Amygdala (tissue), 56 donors: ENCODE measurements around the gene DTNA.
A peak's percentile ranks its signal among the peaks of the same experiment; 100 is the strongest.
"Not testable (repeated sequence)": the region's sequence is repeated elsewhere in the genome, so short reads cannot be mapped to it uniquely, and the experiment has no call there.

ENCODE experiments used
- DNase-seq, 56 donors: peaks; one replicate each; lab custom pipeline; 2025; lab: John Stamatoyannopoulos, UW

The DTNA gene

DNA sequence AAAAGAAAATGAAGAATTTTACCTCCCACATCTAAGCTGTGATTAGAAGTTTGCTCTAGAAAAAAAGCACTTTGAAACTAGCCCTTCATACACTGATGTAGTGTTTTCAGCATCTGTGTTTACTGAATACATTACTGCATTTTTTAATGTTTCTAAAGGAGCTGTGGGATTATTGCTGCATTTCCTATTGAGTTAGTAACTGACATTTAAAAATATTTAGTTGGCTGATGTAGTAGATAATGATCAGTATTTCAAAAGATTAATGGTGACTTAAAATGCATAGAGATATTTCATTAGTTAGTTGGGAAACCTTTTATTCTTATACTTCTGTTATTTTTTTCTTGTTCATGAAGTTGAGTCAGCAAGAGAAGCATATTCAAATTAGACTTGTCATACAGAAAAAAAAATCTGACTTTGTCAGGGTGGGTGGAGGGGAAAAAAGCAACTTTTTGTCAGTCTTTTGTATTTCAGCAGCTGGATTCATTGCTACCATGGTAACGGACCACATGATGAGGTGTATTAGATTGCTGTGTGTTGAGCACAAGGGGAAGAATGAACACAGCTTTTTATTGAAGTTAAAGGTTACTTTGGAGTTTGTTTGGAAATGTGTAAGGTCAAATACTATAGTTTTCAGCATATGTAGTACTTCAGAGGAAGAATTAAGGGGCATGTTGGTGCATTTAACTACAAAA is at the start of gene DTNA:
DTNA (plus strand) TSS at position 549 of the 692 bp plus-strand sequence. CDS start 45,679 bp downstream, outside the sequence.
- DNase-seq: peak in 6 of 56 donors; percentile 8 to 33 (median 22)

DNA sequence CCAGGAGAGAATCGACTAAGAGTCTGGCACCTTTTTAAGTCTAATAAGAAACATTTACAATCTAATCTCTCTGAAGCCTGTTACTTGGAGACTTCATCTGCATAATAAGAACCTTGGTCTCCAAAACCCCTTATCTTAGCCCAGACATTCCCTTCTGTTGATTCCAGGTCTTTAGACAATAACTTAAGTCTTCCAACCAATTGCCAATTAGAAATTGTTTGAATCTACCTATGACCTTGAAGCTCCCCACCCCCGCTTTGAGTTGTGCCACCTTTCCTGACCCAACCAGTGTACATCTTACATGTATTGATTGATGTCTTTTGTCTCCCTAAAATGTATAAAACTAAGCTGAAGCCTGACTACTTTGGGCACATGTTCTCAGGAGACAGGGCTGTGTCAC is 49.5 kb upstream of the DTNA start:
- DNase-seq: no peak

DNA sequence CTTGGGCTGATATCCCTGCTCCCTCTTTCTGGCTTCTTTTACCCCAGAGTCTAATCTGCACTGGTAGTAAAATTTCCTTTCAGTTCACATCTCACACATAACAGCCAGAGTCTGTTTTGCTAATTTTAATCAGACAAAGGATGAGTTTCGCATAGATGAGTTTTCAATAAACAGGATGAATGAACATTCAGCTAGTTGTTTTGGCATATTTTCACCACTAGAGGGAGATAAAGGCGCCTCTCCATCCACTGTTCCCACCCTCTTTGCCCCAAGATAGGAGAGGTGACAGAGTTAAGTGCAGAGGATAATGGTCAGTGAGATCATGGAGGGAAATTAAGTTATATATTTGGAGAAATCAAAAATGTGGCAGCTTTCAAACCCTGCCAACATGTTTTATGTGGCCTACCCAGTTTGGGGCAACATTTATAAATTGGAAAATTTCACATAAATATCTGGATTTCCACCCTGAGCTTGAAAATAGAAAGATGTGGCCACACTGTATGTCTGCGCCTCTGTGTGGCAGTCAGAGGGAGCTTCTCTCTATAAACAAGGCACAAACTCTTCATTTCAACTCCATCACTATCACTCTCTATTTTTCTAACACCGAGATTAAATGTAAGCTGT is 48.5 kb upstream of the DTNA start:
- peak in 1 of 56 donors; percentile 29 for DNase-seq

DNA sequence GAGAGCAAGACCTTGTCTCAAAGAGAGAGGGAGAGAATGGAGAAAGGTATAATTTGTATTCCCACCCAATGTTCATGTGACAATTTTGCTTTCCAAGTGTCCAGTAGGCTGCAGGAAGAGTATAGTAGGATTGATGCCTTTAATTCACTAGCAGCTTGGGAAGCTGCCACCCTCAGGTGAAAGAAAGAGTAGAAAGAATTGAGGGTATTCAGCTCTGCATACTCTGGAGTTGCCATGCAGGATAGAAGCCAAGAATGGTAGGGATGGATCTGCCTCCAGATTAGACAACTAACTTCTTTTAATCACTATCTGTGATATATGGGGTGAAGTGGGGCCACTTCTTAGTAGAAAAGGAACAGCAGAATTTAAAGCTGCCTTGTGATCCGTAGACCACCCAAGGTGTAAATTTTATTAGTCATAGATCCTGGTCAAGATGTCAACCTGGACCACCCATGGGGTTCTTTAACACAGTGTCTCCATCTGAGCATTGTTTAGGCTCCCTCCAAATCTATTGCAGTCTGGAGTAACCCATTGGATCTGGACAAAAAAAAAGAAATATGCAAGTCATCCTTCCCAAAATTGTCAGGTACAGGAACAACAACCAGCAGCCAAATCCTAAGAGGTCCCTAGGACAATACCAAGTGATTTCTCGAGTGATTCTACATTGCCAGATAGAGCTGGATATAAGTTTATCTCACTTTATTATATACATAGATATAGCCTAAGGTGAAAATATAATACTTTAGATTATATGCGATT is 33.1 kb upstream of the DTNA start:
- no peak for DNase-seq

DNA sequence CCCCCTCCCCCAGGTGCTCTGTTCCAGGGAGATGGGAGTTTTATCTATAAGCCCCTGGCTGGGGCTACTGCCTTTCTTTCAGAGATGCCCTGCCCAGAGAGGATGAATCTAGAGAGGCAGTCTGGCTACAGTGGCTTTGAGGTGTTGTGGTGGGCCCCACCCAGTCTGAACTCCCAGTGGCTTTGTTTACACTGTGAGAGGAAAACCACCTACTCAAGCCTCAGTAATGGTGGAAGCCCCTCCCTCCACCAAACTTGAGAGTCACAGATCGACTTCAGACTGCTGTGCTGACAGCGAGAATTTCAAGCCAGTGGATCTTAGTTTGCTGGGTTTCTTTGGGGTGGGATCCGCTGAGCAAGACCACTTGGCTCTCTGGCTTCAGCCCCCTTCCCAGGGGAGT is 20.3 kb upstream of the DTNA start:
- not testable (repeated sequence) for DNase-seq

DNA sequence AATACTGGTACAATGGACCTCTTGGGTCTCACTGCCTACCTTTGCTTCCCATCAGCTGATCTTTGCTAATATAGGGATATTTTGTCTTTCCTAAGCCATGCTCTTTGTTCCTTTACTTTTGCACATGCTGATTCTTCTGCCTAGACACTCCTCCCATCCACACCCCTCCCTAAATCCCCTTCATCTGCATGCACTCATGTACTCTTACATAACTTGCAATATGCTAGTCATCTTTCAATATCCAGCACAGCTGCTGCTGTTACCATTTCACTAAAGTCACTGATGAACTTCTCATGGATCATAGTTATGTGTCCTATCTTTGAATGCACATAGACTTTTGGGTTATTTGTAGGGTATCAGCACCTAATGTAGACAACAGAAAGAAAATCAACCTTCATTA is 18.5 kb upstream of the DTNA start:
- DNase-seq: no peak

DNA sequence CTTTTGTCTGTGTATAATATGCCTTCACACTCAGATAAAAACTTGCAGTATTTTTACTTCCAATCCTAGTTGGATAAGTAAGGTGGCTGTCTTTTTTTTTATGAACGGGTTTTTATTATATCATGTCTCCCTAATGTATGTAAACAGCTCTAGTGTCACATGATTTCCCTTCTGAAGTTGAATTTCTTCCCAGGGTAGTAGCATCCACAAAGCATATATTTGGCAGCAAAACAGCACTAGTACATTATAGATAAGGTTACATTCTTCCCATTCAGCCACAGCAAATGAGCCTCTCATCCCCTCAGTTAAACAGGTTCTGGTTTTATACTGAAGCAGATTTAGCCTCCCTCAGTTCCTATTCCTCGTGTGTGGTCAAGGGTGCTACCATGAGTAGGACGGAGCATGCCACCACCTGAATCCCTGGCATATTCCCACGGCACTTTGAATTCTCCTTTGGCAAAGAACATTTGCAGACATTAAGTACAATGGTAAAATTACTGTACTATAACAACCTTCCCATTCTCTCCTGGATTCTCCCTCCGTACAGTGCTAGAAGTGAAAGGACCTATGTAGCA is 15.4 kb upstream of the DTNA start:
- DNase-seq: no peak

DNA sequence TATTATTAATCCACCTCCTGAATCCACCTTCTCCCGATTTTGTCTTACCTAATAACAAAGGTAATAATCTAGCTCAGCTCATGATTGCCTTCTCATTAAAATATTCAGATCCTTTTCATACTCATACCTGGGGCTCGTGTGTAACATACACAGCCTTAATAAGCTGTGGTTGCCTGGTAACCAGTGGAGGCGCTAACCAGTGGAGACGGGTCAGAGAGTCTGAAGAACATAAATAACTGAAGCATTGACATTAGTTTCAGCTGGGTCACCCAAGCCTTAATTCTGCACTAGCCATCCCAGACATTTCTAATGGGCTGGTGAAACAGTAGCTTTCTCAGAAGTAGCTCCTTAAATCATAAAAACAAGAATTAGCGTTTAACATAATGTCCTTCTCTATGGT is 14.8 kb upstream of the DTNA start:
- no peak for DNase-seq

DNA sequence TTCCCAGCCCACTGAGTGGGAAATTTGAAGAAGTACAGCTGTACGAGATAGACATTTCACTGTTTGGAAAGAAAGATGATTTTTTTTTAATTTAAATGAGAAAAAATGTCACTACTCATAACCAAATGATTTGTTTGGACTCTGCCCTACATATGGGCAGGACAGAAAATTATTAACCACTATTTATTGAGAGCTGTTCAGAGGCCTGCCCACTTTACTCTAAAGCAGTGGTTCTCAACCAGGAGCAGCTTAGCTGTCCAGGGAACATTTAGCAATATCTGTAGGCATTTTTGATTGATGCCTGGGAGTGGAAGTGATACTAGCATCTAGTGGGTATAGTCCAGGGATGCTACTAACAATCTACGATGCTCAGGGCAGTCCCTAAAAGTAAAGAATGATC is 13.4 kb upstream of the DTNA start:
- DNase-seq: no peak

DNA sequence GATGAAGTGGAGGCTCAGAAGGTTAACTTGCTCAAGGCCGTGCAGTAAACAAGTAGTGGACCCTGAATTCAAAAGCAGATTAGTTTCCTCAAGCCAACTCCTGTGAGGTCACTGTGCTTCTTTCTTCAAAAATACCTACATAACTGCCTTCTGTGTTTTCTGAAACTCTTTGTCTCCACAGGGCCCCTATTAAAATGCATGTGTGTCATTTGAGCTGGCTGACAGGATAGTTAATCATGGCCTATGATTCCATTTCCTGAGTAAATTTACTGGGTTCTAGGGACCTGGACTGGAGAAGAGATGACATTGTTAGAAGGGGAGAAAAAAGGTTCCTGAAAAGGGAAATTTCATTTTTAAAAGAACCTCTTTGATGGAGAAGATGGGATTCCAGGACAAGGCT is 12.9 kb upstream of the DTNA start:
- no peak for DNase-seq

DNA sequence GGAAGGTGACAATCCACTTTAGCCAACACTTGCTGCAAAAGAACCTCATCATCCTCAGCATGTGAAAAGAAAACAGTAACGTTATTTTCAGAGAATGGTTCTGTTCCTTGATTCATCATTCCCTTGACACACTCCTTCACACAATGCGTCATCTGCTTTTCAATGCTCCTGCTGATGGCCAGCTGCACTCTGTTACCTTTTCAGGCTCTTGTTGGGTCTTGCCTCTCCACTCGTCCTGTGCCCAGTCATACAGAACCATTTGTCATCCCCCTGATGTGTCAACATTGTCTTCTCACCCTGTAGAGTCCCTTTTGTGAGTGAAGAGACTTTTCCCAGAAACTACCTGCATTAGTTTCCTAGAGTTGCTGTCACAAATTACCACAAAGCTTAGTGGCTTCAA is 12.2 kb upstream of the DTNA start:
- DNase-seq: no peak

DNA sequence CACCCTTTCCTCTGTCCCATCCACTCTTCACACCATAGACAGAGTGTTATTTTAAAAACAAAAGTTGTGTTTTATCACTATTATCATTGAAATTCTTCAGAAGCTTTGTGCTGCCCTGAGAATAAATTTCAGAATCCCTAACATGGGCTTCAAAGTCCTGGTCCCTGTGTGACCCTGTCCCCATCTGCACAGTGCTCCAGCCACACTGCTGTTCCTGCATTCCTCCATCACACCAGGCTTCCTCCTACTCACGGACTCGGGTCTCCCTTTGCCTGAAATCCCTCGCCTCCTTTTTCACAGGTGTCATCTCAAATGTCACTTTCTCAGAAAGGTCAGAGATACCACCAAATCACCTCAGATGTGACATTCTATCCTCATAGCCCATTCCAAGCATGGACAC is 8.2 kb upstream of the DTNA start:
- no peak for DNase-seq

DNA sequence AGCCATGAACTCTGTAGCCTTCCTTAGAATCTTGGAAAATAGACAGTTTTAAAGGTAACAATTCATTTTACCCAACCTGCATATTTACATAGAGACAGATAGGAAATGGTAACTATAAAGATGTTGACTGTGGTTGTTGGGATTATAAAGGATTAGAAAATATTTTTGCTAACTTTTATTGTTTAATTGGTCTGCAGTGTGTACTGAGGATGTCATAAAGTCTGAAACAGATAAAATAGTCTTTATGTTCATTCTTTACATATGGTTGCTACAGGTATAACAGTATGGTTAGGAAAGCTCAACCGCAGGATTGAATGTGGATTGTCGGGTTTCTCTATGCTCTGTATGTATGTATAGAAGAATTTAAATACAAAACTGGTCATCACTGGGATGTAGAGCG is 7.3 kb upstream of the DTNA start:
- no peak for DNase-seq

DNA sequence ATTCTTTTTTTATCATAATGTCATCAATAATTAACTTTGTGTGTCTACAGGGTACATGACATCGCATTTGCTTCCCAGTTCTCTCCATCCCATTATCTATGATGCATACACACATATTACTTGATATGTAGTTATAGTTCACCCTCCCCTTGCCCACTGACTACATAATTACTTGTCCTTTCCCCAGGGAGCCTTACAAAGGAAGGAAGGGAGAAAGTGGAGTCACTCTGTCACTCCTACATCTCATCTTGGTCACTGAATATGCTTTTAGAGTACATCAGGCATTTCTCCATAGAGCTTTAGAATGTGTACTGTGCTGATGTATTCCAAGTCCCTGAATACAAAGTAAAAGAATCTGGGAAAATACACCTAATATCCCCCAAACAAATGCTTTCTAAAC is 6.0 kb upstream of the DTNA start:
- DNase-seq: no peak

DNA sequence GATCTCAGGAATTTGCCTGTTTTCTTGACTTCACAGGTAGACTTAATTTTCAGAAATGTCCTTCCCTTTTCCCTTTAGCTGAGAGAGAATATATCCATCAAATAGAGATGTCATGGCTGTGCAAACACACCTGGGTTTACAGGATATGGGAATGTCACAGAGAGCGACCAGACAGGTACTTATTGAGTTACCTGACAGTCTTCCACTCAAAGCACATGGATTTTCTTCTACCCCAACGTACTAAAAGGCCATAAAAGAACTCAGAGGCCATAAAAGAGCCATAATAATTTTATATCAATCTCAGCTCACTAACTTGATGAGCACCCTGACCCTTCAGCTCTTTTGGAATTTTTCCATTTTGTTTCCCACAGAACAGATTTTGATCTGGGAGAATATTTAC is 5.3 kb upstream of the DTNA start:
- DNase-seq: no peak

DNA sequence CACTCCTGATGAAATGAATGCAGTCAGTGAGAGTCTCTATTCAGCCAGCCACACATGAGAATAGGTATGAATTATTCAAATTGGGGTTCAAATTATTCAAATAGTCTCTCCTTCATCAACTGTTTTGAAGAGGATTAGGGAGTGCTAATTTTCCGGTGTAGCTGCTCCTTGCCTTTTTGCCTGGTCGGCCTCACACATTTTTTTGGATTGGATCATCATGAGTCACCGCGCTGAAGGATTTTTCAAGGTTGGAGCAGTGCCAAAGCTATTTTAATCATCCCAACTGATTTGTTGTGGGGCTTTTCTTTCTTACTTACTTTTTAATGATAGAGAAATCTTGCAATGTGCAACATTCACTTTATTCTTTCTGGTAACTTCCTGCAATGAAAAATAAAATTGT is 2.4 kb upstream of the DTNA start:
- DNase-seq: peak in 13 of 56 donors; percentile 9 to 71 (median 37)

DNA sequence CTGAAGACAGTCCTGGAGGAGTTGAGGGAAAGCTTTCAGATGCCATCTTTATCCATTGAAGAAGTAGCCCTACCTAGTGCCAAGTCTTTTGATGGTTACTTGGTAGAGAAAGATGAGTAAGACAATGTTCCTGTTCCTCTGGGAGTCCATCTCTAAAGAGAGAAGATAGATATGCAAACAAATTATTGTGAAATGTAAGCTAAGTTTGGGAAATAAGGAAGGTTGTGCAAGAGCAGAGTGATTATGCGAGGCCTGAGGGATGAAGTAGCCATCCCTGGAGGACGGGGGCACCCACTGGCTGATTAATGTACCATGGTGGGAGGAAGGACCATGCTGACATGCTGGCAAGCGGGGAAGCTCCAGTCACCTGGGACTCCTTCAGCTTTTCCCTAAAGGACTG is 994 bp upstream of the DTNA start:
- DNase-seq: no peak

DNA sequence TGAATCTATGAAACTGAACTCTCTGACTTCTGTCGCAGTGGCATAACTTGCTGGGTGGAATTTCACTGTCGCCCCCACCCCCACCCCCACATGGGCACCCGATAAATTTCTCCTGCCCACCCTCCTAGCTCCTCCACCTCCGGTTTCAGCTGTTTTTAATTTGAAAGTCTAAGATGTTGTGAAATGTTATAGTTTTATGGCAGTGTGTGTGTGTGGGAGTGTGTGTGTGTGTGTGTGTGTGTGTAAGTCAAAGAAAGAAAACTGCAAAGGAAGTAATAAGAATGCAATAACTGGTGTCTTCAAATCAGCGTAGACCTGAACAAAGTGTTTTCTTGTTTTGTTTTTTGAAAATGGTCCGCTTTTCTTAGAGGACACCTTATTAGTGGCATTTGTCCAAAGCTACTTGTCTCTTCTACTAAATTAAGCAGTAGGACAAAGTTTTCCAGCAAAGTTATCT is 388 bp downstream of the DTNA start:
- peak in 2 of 56 donors; percentile 13 to 20 for DNase-seq

DNA sequence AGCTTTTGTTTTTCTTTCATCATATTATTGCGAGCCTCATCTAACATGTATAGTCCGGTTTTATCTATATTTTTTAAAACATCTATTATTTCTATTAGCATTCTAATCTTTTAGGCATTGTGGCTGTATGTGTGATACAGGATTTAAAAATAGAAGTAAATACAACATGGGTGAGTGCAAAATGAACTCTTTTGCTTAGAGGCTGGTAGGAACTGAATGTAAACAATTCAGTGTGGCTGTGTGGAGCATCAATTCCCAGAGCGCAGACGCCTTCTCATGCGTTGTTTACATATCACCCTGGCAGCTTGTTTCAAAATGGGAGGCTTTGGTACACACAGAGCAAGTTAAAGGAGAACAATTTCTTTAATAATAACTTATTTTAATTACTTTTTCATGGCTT is 836 bp downstream of the DTNA start:
- peak in 11 of 56 donors; percentile 5 to 32 (median 13) for DNase-seq

DNA sequence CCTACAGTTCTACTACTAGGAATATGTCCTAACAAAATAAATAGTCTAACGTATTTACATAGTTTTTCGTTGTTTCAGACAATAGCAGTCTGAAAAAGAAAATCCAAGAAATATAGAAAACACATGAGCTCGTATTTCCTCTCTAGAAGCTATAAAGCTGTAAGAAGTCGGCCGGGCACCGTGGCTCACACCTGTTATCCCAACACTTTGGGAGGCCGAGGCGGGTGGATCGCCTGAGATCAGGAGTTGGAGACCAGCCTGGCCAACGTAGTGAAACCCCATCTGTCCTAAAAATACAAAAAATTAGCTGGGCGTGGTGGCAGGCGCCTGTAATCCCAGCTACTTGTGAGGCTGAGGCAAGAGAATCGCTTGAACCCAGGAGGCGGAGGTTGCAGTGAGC is 6.0 kb downstream of the DTNA start:
- DNase-seq: not testable (repeated sequence)

DNA sequence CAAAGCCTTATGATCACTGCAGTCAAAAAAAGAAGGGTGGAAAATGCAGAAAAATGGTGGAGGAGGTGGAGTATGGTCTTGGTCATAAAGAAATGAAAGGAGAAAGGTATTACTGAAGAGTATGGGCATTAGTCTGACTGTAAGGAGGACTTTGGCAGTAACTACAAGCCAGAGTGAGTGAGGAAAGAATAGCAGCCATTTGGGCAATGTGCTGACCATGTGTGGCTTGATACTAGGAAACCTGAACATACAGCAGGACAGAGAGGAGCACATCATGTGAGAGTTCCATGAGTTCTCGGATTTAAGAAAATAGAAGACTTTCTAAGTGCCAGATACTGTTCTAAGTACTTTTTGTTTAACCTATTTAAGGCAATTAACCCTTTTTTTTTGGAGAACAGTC is 8.5 kb downstream of the DTNA start:
- no peak for DNase-seq
